ENCODE results near the gene CNFN.

Gene CNFN

GRCh38 chr19:42407816-42408175, 17.7 kb upstream of the CNFN start:
- no peak for DNase-seq

GRCh38 chr19:42407085-42407815, 17.2 kb upstream of the CNFN start:
- DNase-seq, result no peak

- DNase-seq, result no peak
Observed at GRCh38 chr19:42406111-42406510, 16.0 kb upstream of the CNFN start.

- DNase-seq, result no peak
Observed at GRCh38 chr19:42403586-42403985, 13.5 kb upstream of the CNFN start.

- DNase-seq, result no peak
Observed at GRCh38 chr19:42402376-42403116, 12.4 kb upstream of the CNFN start.

DNA sequence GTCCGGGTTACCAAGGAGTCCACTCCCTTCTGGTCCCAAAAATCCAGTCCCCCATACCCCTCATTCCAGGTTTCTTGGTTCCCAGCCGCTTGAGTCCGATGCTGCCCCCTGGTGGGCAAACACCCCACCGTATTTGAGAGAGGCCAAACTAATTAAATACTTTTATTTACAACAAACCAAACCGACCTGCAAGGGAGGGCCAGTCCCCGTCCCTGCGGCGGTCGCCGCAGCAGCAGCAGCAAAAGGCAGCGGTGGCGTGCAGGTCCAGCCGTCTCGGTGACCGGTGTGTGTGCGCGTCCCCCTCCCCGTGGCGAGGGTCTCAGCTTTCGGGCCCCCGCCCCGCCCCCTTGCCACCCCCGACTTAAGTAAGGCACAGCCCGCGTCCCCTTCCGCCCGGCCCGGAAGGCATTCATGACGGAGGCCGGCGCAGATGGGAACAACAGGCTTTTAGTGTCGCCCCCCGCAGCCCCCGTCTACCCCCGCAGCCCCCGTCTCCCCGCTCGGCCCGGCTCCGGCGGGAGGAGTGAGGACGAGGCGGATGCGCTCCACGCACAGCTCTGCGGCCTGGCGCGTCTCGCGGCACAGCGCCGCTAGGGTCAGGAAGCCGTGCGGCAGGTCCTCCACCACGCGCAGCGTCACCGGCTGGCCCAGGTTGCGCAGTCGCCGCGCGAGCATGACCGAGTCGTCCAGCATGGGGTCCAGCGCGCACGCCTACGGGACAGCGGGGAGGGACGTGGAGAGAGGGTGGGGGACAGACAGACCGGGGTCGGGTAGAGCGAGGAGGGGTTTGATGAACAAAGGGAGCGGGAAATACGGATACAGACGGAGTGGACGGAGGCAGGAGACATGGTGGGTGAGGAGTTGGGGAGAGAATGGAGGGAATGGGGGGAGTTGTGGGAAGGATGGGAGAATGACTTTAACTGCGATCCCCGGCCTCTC, 11.5 kb upstream of the CNFN start:
- peak; percentile 67 to 78 for DNase-seq

- no peak for DNase-seq
Observed at GRCh38 chr19:42400404-42400803, 10.3 kb upstream of the CNFN start.

- peak in 1 of 2 donors; percentile 8 for DNase-seq
Observed at GRCh38 chr19:42397263-42398166, 7.4 kb upstream of the CNFN start.

DNA sequence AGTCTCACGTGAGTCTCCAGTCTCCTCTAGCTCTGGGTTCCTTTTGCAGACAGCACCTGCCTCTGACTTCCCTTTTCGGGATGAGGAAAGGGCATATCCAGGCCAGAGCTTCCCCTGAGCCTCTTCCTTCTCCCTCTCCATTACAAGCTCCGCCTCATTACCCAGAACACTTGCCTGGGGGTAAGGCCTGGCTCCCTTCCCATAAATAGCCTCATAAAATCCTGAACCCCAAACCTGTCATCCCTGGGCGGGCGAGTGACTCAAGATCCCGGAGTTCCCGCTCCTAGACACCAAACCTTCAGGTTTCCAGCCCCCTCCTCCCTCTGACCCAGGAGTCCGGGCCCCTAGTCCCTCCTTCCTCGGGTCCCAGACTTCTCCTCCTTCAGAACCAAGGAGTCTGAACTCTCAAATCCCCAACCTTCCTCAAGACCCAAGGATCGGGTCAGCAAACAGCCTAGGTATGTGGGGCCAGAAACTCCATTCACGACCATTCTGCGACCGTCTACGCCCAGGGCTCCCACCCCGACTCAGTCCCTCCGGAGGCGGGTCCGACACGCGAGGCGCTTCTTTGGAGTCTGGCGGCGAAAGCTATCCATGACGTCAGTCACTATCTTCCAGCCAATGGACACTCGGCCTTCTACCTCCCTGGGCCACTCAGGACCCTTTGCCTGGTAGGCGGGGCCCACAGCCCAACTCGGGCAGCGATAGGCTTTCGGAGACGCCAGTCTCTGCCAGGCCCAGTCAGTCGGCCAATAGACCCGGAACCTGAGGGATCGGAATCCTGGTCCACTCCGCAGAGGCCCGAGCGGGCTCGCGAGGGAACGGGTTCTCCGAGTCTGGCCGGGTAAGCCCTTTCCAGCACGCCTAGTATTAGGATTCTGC, 6.5 kb upstream of the CNFN start:
- DNase-seq, result peak; percentile 97

DNA sequence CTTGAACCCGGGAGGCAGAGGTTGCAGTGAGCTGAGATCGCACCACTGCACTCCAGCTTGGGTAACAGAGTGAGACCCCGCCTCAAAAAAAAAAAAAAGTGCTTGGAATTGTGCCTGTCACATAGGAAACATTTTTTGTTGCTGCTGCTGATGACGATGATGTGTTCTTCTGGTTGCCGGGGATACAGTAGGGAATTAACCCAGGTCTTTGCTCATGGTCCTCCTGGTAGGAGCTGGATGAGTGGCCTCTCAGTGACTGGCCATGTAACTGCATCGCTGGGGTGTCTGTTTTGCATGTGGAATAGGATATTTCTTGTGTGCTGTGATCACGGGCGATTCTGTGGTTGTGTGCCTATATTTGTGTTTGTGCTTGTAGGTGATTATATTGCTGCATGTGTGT, 4.7 kb upstream of the CNFN start:
- DNase-seq, result no peak

GRCh38 chr19:42392165-42392564, 2.1 kb upstream of the CNFN start:
- no peak for DNase-seq

GRCh38 chr19:42388851-42389489, 1.1 kb downstream of the CNFN start:
- DNase-seq, result no peak

DNA sequence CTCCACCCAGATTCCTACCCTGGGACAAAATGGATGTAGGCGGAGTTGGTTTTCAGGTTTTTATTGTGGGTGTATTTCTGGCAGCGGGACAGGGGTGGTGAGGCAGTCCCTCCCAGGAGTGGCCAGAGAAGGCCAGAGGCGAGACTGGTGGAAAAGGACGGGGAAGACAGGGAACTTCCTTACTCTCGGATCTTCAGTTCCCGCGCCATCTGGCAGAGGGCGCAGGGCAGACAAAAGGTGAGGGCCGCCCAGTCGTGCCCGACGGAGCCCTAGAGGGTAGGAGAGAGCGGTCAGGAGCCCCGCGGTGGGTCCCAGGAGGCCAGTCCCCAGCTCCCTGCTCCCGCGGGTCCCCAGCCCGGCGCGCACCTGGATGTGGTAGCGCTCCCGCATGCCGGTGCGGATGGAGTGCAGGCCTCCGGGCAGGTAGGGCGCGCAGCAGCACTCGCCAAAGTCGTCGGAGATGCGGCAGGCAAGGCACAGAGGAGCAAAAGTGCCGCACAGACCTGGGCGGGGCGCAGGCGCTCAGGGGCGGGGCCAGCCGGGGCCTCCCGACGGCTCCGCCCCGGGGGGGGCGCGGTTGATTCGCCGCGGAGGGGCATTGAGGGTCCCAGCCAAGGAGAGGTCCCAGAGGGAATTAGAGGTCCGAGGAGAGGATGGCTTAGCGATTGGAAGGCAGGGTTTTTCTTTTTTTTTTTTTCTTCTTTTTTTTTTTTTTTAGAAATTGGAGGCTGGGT, 3.0 kb downstream of the CNFN start:
- DNase-seq, result peak; percentile 65 to 71

GRCh38 chr19:42380155-42380554, 9.9 kb downstream of the CNFN start:
- DNase-seq, result no peak

- DNase-seq, result no peak
Observed at GRCh38 chr19:42378225-42379215, 11.6 kb downstream of the CNFN start.

GRCh38 chr19:42376177-42376555, 13.9 kb downstream of the CNFN start:
- no peak for DNase-seq

DNA sequence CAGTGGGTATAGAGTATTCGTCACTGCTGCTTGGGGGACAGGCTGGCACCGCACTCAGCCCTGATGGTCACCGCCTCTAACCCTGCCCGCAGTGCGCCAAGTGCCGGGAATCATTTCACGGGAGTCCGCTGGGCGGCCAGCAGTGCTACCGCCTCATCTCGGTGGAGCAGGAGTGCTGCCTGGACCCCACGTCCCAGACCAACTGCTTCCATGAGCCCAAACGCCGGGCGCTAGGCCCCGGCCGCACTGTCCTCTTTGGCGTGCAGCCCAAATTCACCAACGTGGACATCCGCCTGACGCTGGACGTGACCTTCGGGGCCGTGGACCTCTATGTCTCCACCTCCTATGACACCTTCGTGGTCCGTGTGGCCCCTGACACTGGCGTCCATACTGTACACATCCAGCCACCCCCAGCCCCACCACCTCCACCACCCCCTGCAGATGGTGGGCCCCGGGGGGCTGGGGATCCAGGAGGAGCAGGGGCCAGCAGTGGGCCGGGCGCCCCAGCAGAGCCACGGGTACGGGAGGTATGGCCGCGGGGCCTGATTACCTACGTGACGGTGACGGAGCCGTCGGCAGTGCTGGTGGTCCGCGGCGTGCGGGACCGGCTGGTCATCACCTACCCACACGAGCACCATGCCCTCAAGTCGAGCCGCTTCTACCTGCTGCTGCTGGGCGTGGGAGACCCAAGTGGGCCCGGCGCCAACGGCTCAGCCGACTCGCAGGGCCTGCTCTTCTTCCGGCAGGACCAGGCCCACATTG, 14.5 kb downstream of the CNFN start:
- no peak for DNase-seq

DNA sequence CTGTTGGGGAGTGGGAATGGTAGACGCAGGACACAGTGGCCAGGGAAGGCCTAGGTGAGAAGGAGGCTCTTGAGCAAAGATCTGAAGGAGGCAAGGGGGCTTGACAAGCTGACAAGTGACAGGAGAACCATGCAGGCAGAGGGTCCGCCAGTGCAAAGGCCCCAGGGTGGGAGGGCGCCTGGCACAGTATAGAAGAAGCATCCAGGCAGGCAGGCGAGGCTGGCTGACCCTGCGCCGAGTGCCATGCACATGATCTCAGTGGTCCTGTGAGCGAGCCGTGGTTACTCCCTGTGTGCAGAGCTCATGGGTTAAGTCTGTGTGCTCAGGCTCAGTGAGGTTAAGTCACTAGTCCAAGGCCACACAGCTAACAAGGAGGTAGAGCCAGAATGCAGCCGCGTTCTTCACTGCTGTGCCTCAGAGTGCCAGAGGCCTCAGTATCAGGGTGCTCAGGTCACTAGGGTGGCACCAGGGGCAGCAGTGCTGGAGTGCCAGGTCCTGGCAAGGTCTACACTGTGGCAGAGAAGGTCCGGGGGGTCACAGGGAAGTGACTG, 15.2 kb downstream of the CNFN start:
- DNase-seq, result no peak
